ENCODE data around the gene FCER2. TPM values are rescaled to one million over a fixed set of nuclear protein-coding genes. Genes with fewer than 3 reads are reported as not detected.
A peak's percentile ranks its signal among the peaks of the same experiment; 100 is the strongest.
"Not testable (repeated sequence)": the region's sequence is repeated elsewhere in the genome, so short reads cannot be mapped to it uniquely, and the experiment has no call there.

Gene FCER2
- total RNA-seq, 2 experiments from 2014 or later: 3.0 to 3.7 TPM

GRCh38 chr19:7644550-7644877 lies 57.4 kb downstream of the FCER2 start:
- Mint-ChIP-seq H3K4me3 (no peak overlapping the region), H3K36me3 (ENCODE audit: low read depth) (peaks cover 16% of the 10 kb centered on the region), H3K27ac (no peak overlapping the region), H3K4me1 (ENCODE audit: low read depth) (peaks cover 10% of the 10 kb centered on the region), H3K27me3 (no peaks in the 10 kb centered on the region), H3K9me3 (peaks cover 6% of the 10 kb centered on the region)
- ATAC-seq (no peak), DNase-seq (no peak)
- ChIA-PET CTCF (no interaction called here), POLR2A (interaction anchor here (0.9 to 1.4 kb wide), 2 partner anchors 14 kb away, joined by 3 to 4 read pairs; no protein-coding TSS in a partner anchor)
- no peak for TF ChIP-seq CTCF (IDR thresholded peaks at IDR 0.05)
- intact Hi-C loops (cut with micrococcal nuclease): no loop called here

GRCh38 chr19:7643629-7644549 lies 58.0 kb downstream of the FCER2 start:
- CTCF ChIA-PET: not testable (repeated sequence)
- POLR2A ChIA-PET: interaction anchor here (0.9 to 1.4 kb wide), 3 partner anchors 13 to 18 kb away, joined by 3 to 4 read pairs (median 3); no protein-coding TSS in a partner anchor
- peaks cover 18% of the 10 kb centered on the region for H3K36me3 Mint-ChIP-seq (ENCODE audit: low read depth)

GRCh38 chr19:7643031-7643415 lies 58.9 kb downstream of the FCER2 start:
- ChIA-PET POLR2A (interaction anchor here (1.0 to 1.2 kb wide), 2 partner anchors 14 to 17 kb away, joined by 3 read pairs; no protein-coding TSS in a partner anchor), CTCF (interaction anchor here (1.3 to 1.7 kb wide), 2 partner anchors 9 to 157 kb away, joined by 5 to 6 read pairs; no protein-coding TSS in a partner anchor)
- ATAC-seq (no peak), DNase-seq (no peak)
- Mint-ChIP-seq H3K27me3 (no peaks in the 10 kb centered on the region), H3K4me3 (no peak overlapping the region), H3K9me3 (peaks cover 6% of the 10 kb centered on the region), H3K4me1 (ENCODE audit: low read depth) (peaks cover 11% of the 10 kb centered on the region), H3K27ac (no peak overlapping the region), H3K36me3 (ENCODE audit: low read depth) (peaks cover 18% of the 10 kb centered on the region)
- intact Hi-C loops (cut with micrococcal nuclease): no loop called here
- no peak for TF ChIP-seq CTCF (IDR thresholded peaks at IDR 0.05)

More at GRCh38 chr19:7643629-7644549, 58.0 kb downstream of the FCER2 start:
- DNase-seq: peak; percentile 48
- intact Hi-C loops (cut with micrococcal nuclease); H3K9me3 Mint-ChIP-seq; H3K27ac Mint-ChIP-seq; H3K27me3 Mint-ChIP-seq; H3K4me3 Mint-ChIP-seq: not testable (repeated sequence)
- peaks cover 11% of the 10 kb centered on the region for H3K4me1 Mint-ChIP-seq (ENCODE audit: low read depth)
- ATAC-seq: peak; percentile 55

- Mint-ChIP-seq H3K9me3 (peaks cover 6% of the 10 kb centered on the region), H3K36me3 (ENCODE audit: low read depth) (peaks cover 18% of the 10 kb centered on the region), H3K27ac (no peak overlapping the region), H3K27me3 (no peaks in the 10 kb centered on the region), H3K4me3 (no peak overlapping the region), H3K4me1 (ENCODE audit: low read depth) (peaks cover 16% of the 10 kb centered on the region)
- intact Hi-C loops (cut with micrococcal nuclease): no loop called here
- CTCF ChIA-PET: interaction anchor here (1.2 to 1.9 kb wide), 4 partner anchors 10 to 157 kb away, joined by 3 to 6 read pairs (median 6); partner anchors contain the start of gene TRAPPC5
- POLR2A ChIA-PET: interaction anchor here (1.0 to 1.2 kb wide), 2 partner anchors 15 to 16 kb away, joined by 3 read pairs; no protein-coding TSS in a partner anchor
- DNase-seq: no peak
- TF ChIP-seq CTCF (IDR thresholded peaks at IDR 0.05): no peak
- ATAC-seq: no peak
These were observed 59.5 kb downstream of the FCER2 start for GRCh38 chr19:7642295-7643030.

Data from activated CD8-positive, alpha-beta T cell treated with anti-CD3 and anti-CD28 coated beads for 36 hours (primary cell).